ENCODE results near the gene VGLL4.

GRCh38 chr3:11508346-11509172 is 135.2 kb downstream of the VGLL4 start:
- TF ChIP-seq FOSL1 (IDR thresholded peaks at IDR 0.05; ENCODE audit: low read depth) (no peak), CTCF (IDR thresholded peaks at IDR 0.05 in 2 of 3, conservative IDR thresholded peaks at IDR 0.05 in 1 of 3; ENCODE audit: borderline replicate concordance in 1 of 3, insufficient read depth in 1 of 3, low read depth in 2 of 3, low read length in 2 of 3) (no peak), POLR2A (IDR thresholded peaks at IDR 0.05; ENCODE audit: borderline replicate concordance, extremely low read depth, insufficient read depth, insufficient read length) (no peak), ZBTB33 (IDR thresholded peaks at IDR 0.05; ENCODE audit: extremely low read depth, insufficient replicate concordance, low read length) (no peak), ZFX (IDR thresholded peaks at IDR 0.05) (no peak), POLR2AphosphoS5 (IDR thresholded peaks at IDR 0.05; ENCODE audit: low read depth, low read length) (no peak)
